Esophagus squamous epithelium (tissue), 5 donors: Measurements from ENCODE around the gene KBTBD4. TPM values are rescaled to one million over a fixed set of nuclear protein-coding genes. Genes with fewer than 3 reads are reported as not detected.
A peak's percentile ranks its signal among the peaks of the same experiment; 100 is the strongest.
"Not testable (repeated sequence)": the region's sequence is repeated elsewhere in the genome, so short reads cannot be mapped to it uniquely, and the experiment has no call there.

Experiments used
- DNase-seq: peaks from one replicate; lab custom pipeline; 2025; lab: John Stamatoyannopoulos, UW
- H3K27ac ChIP-seq, 4 donors: fragments of 200-600 bp; sonication (generic); one replicate each; pipeline ENCODE4 v1.5.1; 2016 to 2019; ENCODE audit warnings: mild to moderate bottlenecking in 1 of 4
- H3K27me3 ChIP-seq, 4 donors: fragments of 200-600 bp; sonication (generic); 1 replicate in 3 of 4; 2 replicates in 1 of 4; pipeline versions ENCODE4 v1.5.1 to v1.6.0; 2017 to 2021; ENCODE audit warnings: antibody characterized with exemption in 1 of 4
- H3K36me3 ChIP-seq, 3 donors: fragments of 200-600 bp; sonication (generic); one replicate each; pipeline ENCODE4 v1.5.1; 2016 to 2019
- H3K4me1 ChIP-seq, 3 donors: fragments of 200-600 bp; sonication (generic); one replicate each; pipeline ENCODE4 v1.5.1; 2017 to 2019
- H3K4me3 ChIP-seq, 4 donors: fragments of 200-600 bp; sonication (generic); 1 replicate in 3 of 4; 2 replicates in 1 of 4; pipeline ENCODE4 v1.5.1; 2016 to 2019; ENCODE audit warnings: mild to moderate bottlenecking in 2 of 4, moderate library complexity in 1 of 4
- H3K9me3 ChIP-seq, 3 donors: fragments of 200-600 bp; sonication (generic); one replicate each; pipeline ENCODE4 v1.5.1; 2016 to 2019
- POLR2A ChIP-seq, 4 donors: fragments of 450-650 bp; IDR thresholded peaks; one replicate each; pipeline ENCODE4 v1.6.1; 2017; ENCODE audit warnings: antibody characterized with exemption in 4 of 4, mild to moderate bottlenecking in 4 of 4, moderate library complexity in 3 of 4
- WGBS, 2 donors: methylation state at CpG; one replicate each; pipeline ENCODE4 v1.1.5; 2018; 5-methylcytosine and 5-hydroxymethylcytosine counted together
- intact Hi-C: fragments of 100-400 bp; cut with DNase I; formaldehyde crosslinking; loops from one replicate; pipeline ENCODE4 v1.15.0; 2022
- total RNA-seq, 4 donors: library from RNA; depleted of rRNA; stranded (reverse); fragments of >200 nt; gene quantifications; one replicate each; pipeline ENCODE4 v1.1.0, GENCODE V29; 2016
- TF ChIP-seq, protein P1 (sequence below), 6 experiments: fragments of 450-650 bp in 4 of 6; fragments of 200-600 bp in 2 of 6; sonication (generic) in 2 of 6; IDR thresholded peaks; one replicate each; pipeline ENCODE4 v1.5.1; 2016 to 2019; ENCODE audit warnings: antibody characterized with exemption in 6 of 6, mild to moderate bottlenecking in 4 of 6, moderate library complexity in 4 of 6
- donor health status: DM: yes; HTN: yes; CAD: no.

Gene KBTBD4
- total RNA-seq, 4 donors from 2014 or later, result 12.4 to 22.7 (median 16.0) TPM

DNA sequence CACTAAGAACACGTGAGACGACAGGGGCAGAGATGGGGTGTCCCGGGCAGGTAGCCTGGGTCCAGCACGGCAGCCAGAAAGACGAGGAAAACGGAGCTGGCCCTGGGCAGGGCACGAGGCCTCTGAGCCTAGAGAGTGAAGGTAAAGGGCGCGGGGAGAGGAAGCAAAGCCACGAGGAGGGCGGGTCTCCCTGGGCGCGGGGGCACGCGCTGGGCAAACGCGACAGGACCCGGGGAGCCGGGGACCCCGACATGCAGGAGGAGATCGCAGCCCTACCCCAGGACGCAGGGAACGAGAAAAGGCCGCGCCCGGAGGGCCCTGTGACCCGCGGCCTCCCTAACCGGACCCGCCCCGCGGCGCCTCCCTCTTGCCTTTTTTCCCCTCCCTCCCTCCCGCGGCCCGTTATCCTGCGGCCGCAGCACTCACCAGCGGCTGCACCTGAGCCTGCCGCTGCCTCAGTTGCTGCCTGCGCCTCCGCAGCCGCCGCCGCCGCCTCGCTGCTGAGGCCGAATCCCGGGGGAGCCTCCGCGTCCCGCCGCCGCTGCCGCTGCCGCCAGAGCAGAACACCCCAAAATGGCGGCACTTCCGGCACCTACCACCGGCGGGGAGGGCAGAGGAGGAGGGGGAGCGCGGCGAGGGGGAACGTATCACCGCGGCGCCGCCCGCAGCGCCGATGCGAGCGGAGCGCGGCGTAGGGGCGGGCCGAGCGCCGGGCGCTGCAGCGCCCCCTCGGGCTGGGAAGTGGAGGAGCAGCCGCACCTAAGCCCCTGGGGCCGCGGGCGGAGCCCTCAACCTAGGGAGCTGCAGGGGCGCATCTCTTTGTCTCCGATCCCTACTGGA is 26.0 kb downstream of the KBTBD4 start, which contains the start of gene CELF1:
Gene CELF1, minus strand, starts transcription at position 567 of the 840 bp plus-strand sequence. CDS start 53,609 bp downstream, outside the sequence.
- no peaks in the 10 kb centered on the region for H3K27me3 ChIP-seq
- peak within 1 kb of the TSS; percentile 94 to 96 (median 96) for H3K27ac ChIP-seq
- H3K36me3 ChIP-seq, result peaks cover 0 to 6% (median 0%) of the 10 kb centered on the region in 3 donors
- H3K9me3 ChIP-seq, result no peaks in the 10 kb centered on the region
- 1% methylated on average over 15 to 25 of the region's 89 CpGs for WGBS, 2 donors
- H3K4me3 ChIP-seq, result peak within 1 kb of the TSS; percentile 93 to 96 (median 94)
- H3K4me1 ChIP-seq, result peaks cover 24 to 50% (median 32%) of the 10 kb centered on the region in 3 donors
- peak; percentile 54 for DNase-seq
- TF ChIP-seq, protein P1, sequence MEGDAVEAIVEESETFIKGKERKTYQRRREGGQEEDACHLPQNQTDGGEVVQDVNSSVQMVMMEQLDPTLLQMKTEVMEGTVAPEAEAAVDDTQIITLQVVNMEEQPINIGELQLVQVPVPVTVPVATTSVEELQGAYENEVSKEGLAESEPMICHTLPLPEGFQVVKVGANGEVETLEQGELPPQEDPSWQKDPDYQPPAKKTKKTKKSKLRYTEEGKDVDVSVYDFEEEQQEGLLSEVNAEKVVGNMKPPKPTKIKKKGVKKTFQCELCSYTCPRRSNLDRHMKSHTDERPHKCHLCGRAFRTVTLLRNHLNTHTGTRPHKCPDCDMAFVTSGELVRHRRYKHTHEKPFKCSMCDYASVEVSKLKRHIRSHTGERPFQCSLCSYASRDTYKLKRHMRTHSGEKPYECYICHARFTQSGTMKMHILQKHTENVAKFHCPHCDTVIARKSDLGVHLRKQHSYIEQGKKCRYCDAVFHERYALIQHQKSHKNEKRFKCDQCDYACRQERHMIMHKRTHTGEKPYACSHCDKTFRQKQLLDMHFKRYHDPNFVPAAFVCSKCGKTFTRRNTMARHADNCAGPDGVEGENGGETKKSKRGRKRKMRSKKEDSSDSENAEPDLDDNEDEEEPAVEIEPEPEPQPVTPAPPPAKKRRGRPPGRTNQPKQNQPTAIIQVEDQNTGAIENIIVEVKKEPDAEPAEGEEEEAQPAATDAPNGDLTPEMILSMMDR (IDR thresholded peaks at IDR 0.05), result peak; percentile 81 to 99 (median 93)
- peak in 3 of 4 donors; percentile 38 to 74 (median 44) for TF ChIP-seq POLR2A (IDR thresholded peaks at IDR 0.05)
- intact Hi-C loops, result no loop called here

GRCh38 chr11:47552056-47552565 is 26.7 kb downstream of the KBTBD4 start:
- Histone ChIP-seq H3K4me1 (peaks cover 27 to 56% (median 39%) of the 10 kb centered on the region in 3 donors), H3K27ac (peak overlapping the region; percentile 94 to 96 (median 96)), H3K9me3 (no peaks in the 10 kb centered on the region), H3K4me3 (peak overlapping the region; percentile 93 to 96 (median 94)), H3K36me3 (peaks cover 0 to 6% (median 0%) of the 10 kb centered on the region in 3 donors), H3K27me3 (no peaks in the 10 kb centered on the region)
- TF ChIP-seq POLR2A (IDR thresholded peaks at IDR 0.05), result no peak
- TF ChIP-seq, protein P1 (IDR thresholded peaks at IDR 0.05), result no peak
- WGBS, 2 donors, result 1 to 3% methylated on average over 5 to 7 of the region's 22 CpGs
- no peak for DNase-seq
- intact Hi-C loops, result no loop called here

DNA sequence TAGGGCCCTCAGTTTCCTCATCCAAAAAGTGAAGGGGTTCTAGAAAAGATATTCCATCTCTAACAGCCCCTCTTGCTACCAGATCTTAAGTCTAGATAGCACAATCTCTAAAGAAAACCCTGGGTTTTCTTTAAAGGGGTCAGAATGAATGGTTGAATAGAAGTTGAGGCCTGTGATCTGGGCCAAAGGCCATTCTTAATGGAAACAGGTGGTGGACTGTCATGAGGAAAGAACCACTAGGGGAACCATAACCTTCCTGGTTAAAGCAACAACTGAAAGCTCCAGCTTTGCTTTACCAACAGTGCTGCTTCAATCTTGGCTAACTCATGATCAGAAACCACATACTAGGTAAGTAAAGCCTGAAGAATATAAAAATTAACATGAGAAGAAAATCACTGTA is 27.7 kb downstream of the KBTBD4 start:
- H3K4me3 ChIP-seq, result peak overlapping the region; percentile 93 to 96 (median 94)
- peaks cover 27 to 57% (median 42%) of the 10 kb centered on the region in 3 donors for H3K4me1 ChIP-seq
- no peaks in the 10 kb centered on the region for H3K27me3 ChIP-seq
- H3K9me3 ChIP-seq, result no peaks in the 10 kb centered on the region
- DNase-seq, result no peak
- intact Hi-C loops, result no loop called here
- peak overlapping the region; percentile 52 to 96 (median 94) for H3K27ac ChIP-seq
- no peak for TF ChIP-seq POLR2A (IDR thresholded peaks at IDR 0.05)
- TF ChIP-seq, protein P1 (IDR thresholded peaks at IDR 0.05), result peak in 2 of 6 experiments; percentile 20 to 50
- H3K36me3 ChIP-seq, result peaks cover 0 to 6% (median 0%) of the 10 kb centered on the region in 3 donors

DNA sequence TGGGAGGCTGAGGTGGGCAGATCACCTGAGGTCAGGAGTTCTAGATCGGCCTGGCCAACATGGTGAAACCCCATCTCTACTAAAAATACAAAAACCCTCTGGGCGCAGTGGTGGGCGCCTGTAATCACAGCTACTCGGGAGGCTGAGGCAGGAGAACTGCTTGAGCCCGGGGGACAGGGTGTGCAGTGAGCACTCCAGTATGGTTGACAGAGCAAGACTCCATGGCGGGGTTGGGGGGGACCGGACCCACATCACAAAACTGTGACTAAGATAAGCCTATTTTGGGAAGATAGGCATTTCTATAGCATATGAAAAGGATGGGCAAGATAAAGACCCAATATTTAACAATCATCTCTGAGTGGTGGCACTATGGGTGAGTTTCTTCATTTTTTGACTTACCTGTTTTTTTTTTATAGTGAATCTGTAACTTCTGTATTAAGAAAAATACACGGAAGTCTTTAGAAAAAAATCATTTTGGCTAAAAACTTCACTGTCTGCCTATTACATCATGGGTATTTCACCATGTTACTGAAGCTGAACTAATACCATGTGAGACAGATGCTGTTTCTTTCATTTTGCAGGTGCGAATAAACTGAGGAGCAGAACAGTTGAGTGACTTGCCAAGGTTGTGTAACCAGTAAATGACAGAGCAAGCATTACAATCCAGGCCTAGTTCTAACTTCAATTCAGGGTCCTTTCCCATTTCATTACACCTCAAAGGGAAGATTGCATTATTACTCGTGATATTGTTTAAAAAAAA is 28.3 kb downstream of the KBTBD4 start:
- Histone ChIP-seq H3K36me3 (peaks cover 0 to 6% (median 0%) of the 10 kb centered on the region in 3 donors), H3K27me3 (no peaks in the 10 kb centered on the region), H3K9me3 (no peaks in the 10 kb centered on the region), H3K4me3 (peak overlapping the region in 1 of 4 donors; percentile 93), H3K4me1 (peaks cover 27 to 57% (median 42%) of the 10 kb centered on the region in 3 donors), H3K27ac (peak overlapping the region in 3 of 4 donors; percentile 94 to 96 (median 95))
- intact Hi-C loops, result no loop called here
- DNase-seq, result no peak
- no peak for TF ChIP-seq POLR2A (IDR thresholded peaks at IDR 0.05)
- TF ChIP-seq, protein P1 (IDR thresholded peaks at IDR 0.05), result no peak
- WGBS, 2 donors, result 68 to 79% methylated on average over 10 of the region's 10 CpGs

GRCh38 chr11:47546274-47546673 is 32.5 kb downstream of the KBTBD4 start:
- peaks cover 17 to 70% (median 36%) of the 10 kb centered on the region in 3 donors for H3K4me1 ChIP-seq
- H3K4me3 ChIP-seq, intact Hi-C loops, H3K27ac ChIP-seq, H3K36me3 ChIP-seq, H3K9me3 ChIP-seq, DNase-seq, H3K27me3 ChIP-seq: not testable (repeated sequence)
- whole genome bisulfite sequencing, 2 donors, result 77 to 79% methylated on average over 6 to 7 of the region's 7 CpGs
